ENCODE data around the gene ZNF584.
A peak's percentile ranks its signal among the peaks of the same experiment; 100 is the strongest.

The ZNF584 gene

DNA sequence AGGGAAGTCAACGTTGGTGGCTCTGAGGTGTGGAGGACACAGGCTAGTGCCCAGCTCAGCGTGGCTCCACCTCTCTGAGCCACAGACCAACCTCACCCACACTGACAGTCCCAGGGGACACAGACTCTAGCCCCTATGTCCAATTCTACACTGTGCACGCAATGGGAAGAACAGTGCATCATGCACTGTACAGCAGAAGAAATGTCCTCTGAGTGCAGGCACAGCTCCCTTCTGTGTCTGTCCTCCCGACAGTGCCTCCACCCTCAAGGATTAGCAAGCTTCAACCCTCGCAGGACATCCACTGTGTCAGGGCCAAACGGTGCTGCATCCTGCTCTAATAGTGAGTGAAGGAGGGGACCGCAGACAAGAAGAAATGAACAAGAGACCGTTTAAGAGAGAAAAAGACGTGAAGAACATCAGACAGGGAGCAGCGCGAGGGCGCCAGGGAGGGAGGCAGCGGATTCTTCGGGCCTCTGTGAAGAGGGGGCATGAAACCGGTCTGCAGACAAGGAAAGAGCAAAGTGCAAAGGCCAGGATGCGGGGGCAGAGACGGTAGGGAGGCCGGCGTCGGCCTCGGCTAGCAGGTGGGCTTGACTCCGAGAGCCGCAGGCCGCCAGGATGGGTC, 28.3 kb upstream of the ZNF584 start:
- POLR2A ChIA-PET (ENCODE audit: low non-redundant PET) = interaction anchor here (0.6 to 0.8 kb wide), 3 partner anchors 15 to 194 kb away, joined by 3 to 7 read pairs (median 3); no protein-coding TSS in a partner anchor
- DNase-seq (ENCODE audit: low spot score) = no peak
- peak overlapping the region; percentile 98 for H3K27ac ChIP-seq
- CTCF ChIA-PET = no interaction called here
- TF ChIP-seq, protein P1, sequence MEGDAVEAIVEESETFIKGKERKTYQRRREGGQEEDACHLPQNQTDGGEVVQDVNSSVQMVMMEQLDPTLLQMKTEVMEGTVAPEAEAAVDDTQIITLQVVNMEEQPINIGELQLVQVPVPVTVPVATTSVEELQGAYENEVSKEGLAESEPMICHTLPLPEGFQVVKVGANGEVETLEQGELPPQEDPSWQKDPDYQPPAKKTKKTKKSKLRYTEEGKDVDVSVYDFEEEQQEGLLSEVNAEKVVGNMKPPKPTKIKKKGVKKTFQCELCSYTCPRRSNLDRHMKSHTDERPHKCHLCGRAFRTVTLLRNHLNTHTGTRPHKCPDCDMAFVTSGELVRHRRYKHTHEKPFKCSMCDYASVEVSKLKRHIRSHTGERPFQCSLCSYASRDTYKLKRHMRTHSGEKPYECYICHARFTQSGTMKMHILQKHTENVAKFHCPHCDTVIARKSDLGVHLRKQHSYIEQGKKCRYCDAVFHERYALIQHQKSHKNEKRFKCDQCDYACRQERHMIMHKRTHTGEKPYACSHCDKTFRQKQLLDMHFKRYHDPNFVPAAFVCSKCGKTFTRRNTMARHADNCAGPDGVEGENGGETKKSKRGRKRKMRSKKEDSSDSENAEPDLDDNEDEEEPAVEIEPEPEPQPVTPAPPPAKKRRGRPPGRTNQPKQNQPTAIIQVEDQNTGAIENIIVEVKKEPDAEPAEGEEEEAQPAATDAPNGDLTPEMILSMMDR (conservative IDR thresholded peaks at IDR 0.05; ENCODE audit: low read depth) = no peak

DNA sequence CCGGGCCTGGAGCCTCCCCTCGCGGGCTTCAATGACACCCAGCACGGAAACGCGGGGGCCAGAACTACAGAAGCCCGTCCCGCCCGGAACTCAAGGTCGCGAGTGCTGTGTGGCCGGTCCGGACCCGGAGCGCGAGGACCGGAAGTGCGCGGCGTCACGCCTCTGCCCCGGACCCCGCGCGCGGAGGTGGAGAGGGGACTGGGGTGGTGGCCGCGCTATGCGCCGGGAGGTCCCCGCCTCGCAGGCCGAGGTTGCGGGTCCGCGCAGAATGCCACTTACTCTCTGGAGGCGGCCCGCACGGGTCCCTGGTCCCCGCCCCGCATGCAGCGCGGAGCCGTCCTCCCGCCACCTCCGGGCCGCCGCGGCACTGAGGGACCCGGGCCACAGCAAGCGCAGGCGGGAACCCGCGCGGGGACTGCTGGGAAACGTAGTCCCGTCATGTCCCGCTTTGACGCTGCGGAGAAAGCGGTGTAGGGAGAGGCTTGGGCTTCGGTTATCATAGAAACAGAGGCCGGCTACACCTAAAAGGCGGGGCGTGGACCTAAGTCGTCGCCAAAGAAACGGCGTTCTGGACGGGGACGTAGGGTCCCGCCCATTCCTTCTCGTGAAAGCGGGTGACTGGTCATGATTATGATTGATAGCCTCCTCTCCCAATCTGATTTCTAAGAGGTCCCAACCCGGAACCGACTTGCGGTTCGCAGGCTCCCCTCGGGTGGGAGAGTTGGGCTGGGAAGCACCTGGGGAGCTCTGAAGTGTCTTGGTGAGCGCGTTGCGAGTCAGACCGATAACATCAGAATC, 27.6 kb upstream of the ZNF584 start, which contains the start of gene ZNF837:
TSS of gene ZNF837 (minus strand) at position 369 of the 798 bp plus-strand sequence. CDS start 11,698 bp downstream, outside the sequence.
- DNase-seq (ENCODE audit: low spot score) = peak; percentile 97
- peak within 1 kb of the TSS; percentile 98 for H3K27ac ChIP-seq
- CTCF ChIA-PET = no interaction called here
- POLR2A ChIA-PET (ENCODE audit: low non-redundant PET) = interaction anchor here (0.8 to 1.1 kb wide), 2 partner anchors 15 to 18 kb away, joined by 4 to 7 read pairs; partner anchors contain the start of genes RNF225 and ZNF497
- TF ChIP-seq, protein P1 (conservative IDR thresholded peaks at IDR 0.05; ENCODE audit: low read depth) = no peak

DNA sequence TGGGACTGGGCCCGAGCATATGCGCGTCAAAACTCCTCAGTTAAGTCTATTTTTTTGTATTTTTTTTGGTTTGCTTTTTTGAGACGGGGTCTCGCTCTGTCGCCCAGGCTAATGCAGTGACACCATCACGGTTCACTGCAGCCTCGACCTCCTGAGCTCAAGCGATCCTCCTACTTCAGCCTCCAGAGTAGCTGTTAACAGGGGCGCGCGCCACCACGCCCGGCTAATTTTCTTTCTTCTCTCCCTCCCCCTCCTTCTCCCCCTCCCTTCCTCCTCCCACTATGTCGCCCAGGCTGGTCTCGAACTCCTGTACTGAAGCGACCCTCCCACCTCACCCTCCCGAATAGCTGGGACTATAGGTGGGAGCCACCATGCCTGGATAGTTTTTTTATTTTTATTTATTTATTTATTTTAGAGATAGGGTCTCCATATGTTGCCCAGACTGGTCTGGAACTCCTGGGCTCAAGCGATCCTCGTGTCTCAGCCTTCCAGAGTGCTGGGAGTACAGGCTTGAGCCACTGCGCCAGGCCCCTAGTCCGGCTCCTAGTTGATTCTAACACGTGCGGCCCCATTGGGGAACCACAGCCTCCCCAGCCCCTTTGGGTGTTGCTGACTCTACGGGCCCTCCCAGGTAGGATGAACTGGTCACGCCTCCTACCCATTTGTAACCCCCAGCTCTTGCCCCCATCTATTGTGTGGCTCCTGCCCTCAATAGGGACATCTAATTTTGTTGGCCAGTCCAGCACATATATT, 26.8 kb upstream of the ZNF584 start:
- H3K27ac ChIP-seq = peak overlapping the region; percentile 98
- TF ChIP-seq, protein P1 (conservative IDR thresholded peaks at IDR 0.05; ENCODE audit: low read depth) = no peak
- CTCF ChIA-PET = no interaction called here
- DNase-seq (ENCODE audit: low spot score) = no peak
- POLR2A ChIA-PET (ENCODE audit: low non-redundant PET) = interaction anchor here (0.8 to 1.1 kb wide), 2 partner anchors 14 to 19 kb away, joined by 4 to 7 read pairs; partner anchors contain the start of genes RNF225 and ZNF497

DNA sequence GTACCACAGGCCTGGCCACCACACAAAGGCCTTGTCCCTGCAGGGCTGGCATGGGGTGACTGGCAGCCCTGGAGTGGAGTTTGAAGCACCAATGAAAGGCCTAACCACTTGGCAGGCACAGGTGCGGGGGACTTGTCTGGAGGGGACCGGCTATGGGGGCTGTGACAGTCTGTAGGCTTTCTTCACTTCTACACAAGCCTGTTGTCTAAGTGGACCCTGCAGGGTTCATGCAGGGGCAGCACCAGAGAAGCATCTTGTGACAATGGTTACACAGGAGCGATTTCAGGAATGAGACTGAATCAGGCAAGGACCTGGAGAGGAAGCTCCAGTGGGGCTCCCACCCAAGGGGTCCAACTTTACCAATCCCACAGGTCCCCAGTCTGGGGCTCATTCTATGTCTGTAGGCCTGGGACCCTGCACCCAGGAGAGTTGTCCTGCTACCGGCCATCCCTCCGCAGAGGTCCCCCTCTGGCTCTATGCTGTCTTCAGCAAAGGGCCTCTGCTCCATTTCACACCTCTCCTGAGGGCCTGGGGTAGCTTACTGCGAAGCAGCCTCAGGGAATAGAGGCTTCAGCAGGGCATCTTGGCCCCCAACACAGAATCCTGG, 25.3 kb upstream of the ZNF584 start:
- CTCF ChIA-PET = no interaction called here

DNA sequence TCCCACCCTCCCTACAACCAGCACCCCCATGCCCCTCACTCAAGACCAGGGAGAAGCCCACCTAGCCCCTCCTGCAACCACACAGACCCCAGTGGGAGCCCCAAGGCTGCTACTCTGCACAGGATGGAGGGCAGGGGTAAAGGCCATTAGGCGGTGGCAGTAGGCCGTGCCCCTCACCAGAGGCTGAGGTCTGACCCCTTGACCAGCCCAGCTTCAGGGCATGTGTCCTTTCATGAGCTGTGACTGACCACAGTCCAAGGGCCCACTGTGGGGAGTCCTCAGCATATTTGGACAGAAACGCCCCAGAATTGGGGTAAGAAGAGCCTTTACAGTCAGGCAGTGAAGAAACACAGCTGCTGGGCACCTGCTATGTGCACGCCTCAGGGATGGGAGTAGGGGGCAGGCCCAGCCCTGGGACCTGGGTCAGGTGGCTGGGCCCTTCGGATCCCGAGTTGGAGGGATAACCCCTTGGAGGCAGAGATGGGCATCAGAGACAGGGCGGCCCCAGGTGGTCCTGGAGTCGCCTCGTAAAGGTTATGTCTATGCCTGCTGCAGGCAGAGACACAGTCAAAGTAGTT, 23.0 kb upstream of the ZNF584 start:
- peak overlapping the region; percentile 98 for H3K27ac ChIP-seq
- ChIA-PET CTCF (no interaction called here), POLR2A (ENCODE audit: low non-redundant PET) (no interaction called here)
- no peak for DNase-seq (ENCODE audit: low spot score)
- TF ChIP-seq, protein P1 (conservative IDR thresholded peaks at IDR 0.05; ENCODE audit: low read depth) = no peak

More for the DNA sequence above, 25.3 kb upstream of the ZNF584 start:
- peak overlapping the region; percentile 98 for H3K27ac ChIP-seq
- no peak for DNase-seq (ENCODE audit: low spot score)
- POLR2A ChIA-PET (ENCODE audit: low non-redundant PET) = no interaction called here
- TF ChIP-seq, protein P1 (conservative IDR thresholded peaks at IDR 0.05; ENCODE audit: low read depth) = no peak

Measured in RWPE1 (cell line).